HG02642 (cell line): ENCODE data around the gene OR52W1.
"Not testable (repeated sequence)": the region's sequence is repeated elsewhere in the genome, so short reads cannot be mapped to it uniquely, and the experiment has no call there.

Source experiments
- ATAC-seq: cut with Tn5 transposase; IDR thresholded peaks from one replicate; pipeline ENCODE4 v1.9.1; 2021; ENCODE audit warnings: mild to moderate bottlenecking; ENCODE audit not compliant: unreplicated experiment, poor library complexity

The OR52W1 gene

GRCh38 chr11:6214530-6214929, 15.5 kb downstream of the OR52W1 start:
- ATAC-seq, result no peak

GRCh38 chr11:6216501-6216900, 17.5 kb downstream of the OR52W1 start:
- ATAC-seq, result no peak

GRCh38 chr11:6217722-6218121, 18.7 kb downstream of the OR52W1 start:
- ATAC-seq, result no peak

GRCh38 chr11:6219359-6219758, 20.3 kb downstream of the OR52W1 start:
- no peak for ATAC-seq

- no peak for ATAC-seq
Measured at GRCh38 chr11:6223854-6224253, 24.8 kb downstream of the OR52W1 start.

GRCh38 chr11:6224421-6224820, 25.4 kb downstream of the OR52W1 start:
- no peak for ATAC-seq

- no peak for ATAC-seq
Measured at GRCh38 chr11:6225024-6225423, 26.0 kb downstream of the OR52W1 start.

GRCh38 chr11:6225896-6226295, 26.9 kb downstream of the OR52W1 start:
- no peak for ATAC-seq

- no peak for ATAC-seq
Measured at GRCh38 chr11:6228520-6228919, 29.5 kb downstream of the OR52W1 start.

DNA sequence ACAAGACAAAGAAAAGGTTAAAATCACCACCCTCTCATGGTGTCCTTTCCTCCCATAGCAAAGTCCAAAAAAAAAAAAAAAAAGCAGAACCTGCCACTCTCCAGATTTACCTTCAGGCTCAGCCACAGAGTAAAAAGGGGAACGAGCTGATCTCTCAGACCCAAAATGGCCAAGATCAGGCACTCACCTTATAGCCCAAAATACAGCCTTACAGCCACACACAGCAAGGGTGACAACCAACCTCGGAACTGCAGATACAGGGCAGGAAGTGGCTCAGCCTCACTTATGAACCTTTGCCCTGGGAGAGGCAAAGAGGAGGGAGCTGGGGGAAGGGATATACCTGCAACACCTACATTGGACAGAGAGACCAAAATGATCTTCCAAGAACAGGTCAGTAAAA, 30.9 kb downstream of the OR52W1 start:
- no peak for ATAC-seq

DNA sequence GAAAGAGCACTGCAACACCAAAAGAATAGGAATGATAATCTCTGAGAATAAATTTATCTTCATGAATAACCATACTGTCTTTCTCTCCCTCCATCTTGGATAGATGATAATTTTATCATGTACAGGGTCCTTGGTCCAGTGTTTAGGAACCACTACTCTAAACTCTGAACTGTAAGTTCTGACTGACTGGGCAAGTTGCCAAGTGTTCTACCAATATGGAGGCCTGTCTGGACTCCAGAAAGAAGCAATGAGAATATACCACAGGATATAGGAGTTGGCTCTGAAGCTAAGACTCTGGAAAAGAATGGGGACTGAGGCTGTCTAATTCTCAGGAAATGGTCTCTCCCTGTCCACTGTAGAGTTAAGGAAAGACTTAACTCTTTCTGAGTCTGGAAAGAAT, 33.9 kb downstream of the OR52W1 start:
- ATAC-seq, result no peak

DNA sequence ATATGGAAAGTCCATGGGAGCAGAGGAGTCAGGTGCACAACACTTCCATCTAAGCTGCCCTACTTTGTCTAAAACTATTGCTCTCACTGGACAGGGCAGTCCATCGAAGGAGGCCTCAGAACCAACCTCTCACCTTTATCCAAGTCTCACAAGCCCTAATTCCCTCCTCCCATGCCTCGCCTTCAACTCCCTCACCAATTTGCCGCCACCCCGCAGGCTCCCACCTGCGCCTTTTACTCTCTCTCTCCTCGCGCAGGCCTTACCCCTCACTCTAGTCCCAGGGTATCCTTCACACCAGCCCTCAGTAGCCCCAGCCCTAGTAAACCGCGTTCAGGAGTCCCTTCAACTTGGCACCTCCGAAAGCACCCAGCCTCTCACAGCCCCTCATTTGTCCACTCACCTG, 35.0 kb downstream of the OR52W1 start:
- ATAC-seq, result no peak

- peak; percentile 97 for ATAC-seq
Measured at GRCh38 chr11:6234387-6235107, 35.5 kb downstream of the OR52W1 start, which contains the start of gene FHIP1B. Gene FHIP1B, minus strand, starts transcription at chr11:6234636. Its CDS starts 10,120 bp downstream, at chr11:6224516.

DNA sequence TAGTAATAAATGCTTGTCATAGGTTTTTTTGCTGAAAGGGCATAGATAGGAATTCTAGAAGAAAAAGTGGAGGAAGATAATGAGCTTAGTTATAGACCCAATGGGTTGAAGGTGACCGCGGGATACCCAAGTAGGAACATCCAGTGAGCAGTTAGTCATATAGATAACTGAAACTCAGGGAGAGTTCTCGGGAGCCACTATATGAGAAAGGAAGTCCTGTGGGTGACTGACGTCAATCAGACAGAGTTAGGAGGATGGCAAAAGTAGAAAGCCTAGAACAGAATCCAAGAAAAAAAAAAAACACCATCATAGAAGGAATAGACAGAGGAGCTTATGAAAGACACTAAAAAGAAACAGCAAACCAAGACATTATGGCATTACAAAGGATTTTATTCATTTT, 38.2 kb downstream of the OR52W1 start:
- no peak for ATAC-seq

- ATAC-seq, result no peak
Measured at GRCh38 chr11:6237761-6238302, 38.8 kb downstream of the OR52W1 start.

- no peak for ATAC-seq
Measured at GRCh38 chr11:6238902-6239301, 39.9 kb downstream of the OR52W1 start, which contains the start of gene CNGA4. Gene CNGA4, plus strand, starts transcription at chr11:6239089. Its CDS starts 118 bp downstream, at chr11:6239207.

DNA sequence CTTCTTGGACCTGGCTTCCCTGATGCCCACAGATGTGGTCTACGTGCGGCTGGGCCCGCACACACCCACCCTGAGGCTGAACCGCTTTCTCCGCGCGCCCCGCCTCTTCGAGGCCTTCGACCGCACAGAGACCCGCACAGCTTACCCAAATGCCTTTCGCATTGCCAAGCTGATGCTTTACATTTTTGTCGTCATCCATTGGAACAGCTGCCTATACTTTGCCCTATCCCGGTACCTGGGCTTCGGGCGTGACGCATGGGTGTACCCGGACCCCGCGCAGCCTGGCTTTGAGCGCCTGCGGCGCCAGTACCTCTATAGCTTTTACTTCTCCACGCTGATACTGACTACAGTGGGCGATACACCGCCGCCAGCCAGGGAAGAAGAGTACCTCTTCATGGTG, 41.1 kb downstream of the OR52W1 start:
- ATAC-seq, result no peak

- no peak for ATAC-seq
Measured at GRCh38 chr11:6240781-6241180, 41.8 kb downstream of the OR52W1 start.

GRCh38 chr11:6241316-6241715, 42.3 kb downstream of the OR52W1 start:
- ATAC-seq, result no peak

- no peak for ATAC-seq
Measured at GRCh38 chr11:6245536-6245935, 46.5 kb downstream of the OR52W1 start.

- ATAC-seq, result no peak
Measured at GRCh38 chr11:6248248-6248647, 49.2 kb downstream of the OR52W1 start.

- not testable (repeated sequence) for ATAC-seq
Measured at GRCh38 chr11:6248897-6249296, 49.9 kb downstream of the OR52W1 start.
